Activated CD8-positive, alpha-beta T cell treated with anti-CD3 and anti-CD28 coated beads, Interleukin-2, amount 10 ng/mL, durations not matched to agents 7 days and 5 days (primary cell): Measurements from ENCODE around the gene FITM1. TPM values are rescaled to one million over a fixed set of nuclear protein-coding genes. Genes with fewer than 3 reads are reported as not detected.

Experiments used
- ATAC-seq: fragments of 150-1000 bp; cut with Tn5 transposase; one replicate; pipeline ENCODE4 v1.10.0; 2021; ENCODE audit warnings: moderate library complexity
- CTCF ChIA-PET: fragments of 350-600 bp; sonication (Branson Sonifier 250); formaldehyde crosslinking; loops from one replicate; lab custom pipeline; 2021; ENCODE audit warnings: antibody characterized with exemption; lab: Charles Lee
- POLR2A ChIA-PET: fragments of 350-600 bp; sonication (Branson Sonifier 250); formaldehyde crosslinking; loops from one replicate; lab custom pipeline; 2021; ENCODE audit warnings: antibody characterized with exemption; lab: Charles Lee
- DNase-seq: peaks from one replicate; pipeline ENCODE4 v3.0.0-alpha.2; 2020
- H3K27ac Mint-ChIP-seq: one replicate; pipeline ENCODE4 v1.8.0; 2021; ENCODE audit warnings: mild to moderate bottlenecking, mixed read lengths
- H3K27me3 Mint-ChIP-seq: one replicate; pipeline ENCODE4 v1.8.0; 2021; ENCODE audit warnings: low read depth, mixed read lengths
- H3K36me3 Mint-ChIP-seq: one replicate; pipeline ENCODE4 v1.8.0; 2021; ENCODE audit warnings: low read depth, mixed read lengths
- H3K4me1 Mint-ChIP-seq: one replicate; pipeline ENCODE4 v1.8.0; 2021; ENCODE audit warnings: low read depth, mixed read lengths
- H3K4me3 Mint-ChIP-seq: one replicate; pipeline ENCODE4 v1.8.0; 2021; ENCODE audit warnings: mild to moderate bottlenecking, mixed read lengths
- H3K9me3 Mint-ChIP-seq: one replicate; pipeline ENCODE4 v1.8.0; 2022; ENCODE audit warnings: mixed read lengths; ENCODE audit not compliant: insufficient read depth
- total RNA-seq, 2 experiments: library from RNA; stranded (reverse); gene quantifications; one replicate each; pipeline ENCODE4 v1.2.3, GENCODE V29; 2021

The FITM1 gene
- total RNA-seq, 2 experiments from 2014 or later: 1.4 to 2.1 TPM

DNA sequence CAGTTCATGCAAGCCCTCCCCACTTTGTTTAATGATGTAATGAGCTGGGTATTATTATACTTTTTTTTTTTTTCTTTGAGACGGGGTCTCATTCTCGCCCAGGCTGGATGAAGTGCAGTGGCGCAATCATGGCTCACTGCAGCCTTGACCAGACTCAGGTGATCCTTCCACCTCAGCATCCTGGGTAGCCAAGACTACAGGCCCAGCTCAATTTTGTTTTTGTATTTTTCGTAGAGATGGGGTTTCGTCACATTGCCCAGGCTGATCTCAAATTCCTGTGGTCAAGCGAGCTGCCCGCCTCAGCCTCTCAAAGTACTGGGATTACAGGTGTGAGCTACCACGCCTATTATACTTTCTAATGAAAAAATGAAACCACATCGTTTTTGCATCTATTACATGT, 20.4 kb upstream of the FITM1 start:
- Mint-ChIP-seq H3K27me3 (no peaks in the 10 kb centered on the region), H3K4me3 (no peak overlapping the region), H3K9me3 (no peaks in the 10 kb centered on the region), H3K4me1 (peaks cover 42% of the 10 kb centered on the region), H3K36me3 (peaks cover 7% of the 10 kb centered on the region), H3K27ac (no peak overlapping the region)
- CTCF ChIA-PET: interaction anchor here (0.6 to 9.5 kb wide), 16 partner anchors 9 to 640 kb away, joined by 3 to 315 read pairs (median 4); partner anchors contain the start of genes IRF9, NGDN, PCK2 and PSME1
- DNase-seq (no peak), ATAC-seq (no peak)
- POLR2A ChIA-PET: interaction anchor here (0.8 to 6.7 kb wide), 7 partner anchors 16 to 85 kb away, joined by 3 to 89 read pairs (median 12); partner anchors contain the start of genes IRF9, PCK2, PSME2 and RNF31

DNA sequence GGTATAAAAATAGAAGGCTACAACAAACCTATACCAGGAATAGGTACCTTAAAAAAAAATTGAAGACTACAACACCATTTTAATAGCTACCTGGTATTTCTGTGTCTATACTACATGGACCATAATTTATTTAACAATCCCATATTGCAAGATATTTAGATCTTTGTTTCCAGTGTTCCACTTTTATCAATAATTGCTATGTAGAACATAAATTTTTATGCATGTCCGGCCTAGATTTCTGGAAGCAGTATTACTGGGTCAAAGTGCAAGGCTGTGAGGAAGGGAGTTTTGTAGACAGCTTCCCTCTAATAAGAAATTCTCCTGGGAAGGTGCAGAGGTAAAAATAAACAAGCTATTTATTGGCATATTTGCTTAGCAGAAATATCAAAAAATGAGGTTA, 19.9 kb upstream of the FITM1 start:
- Mint-ChIP-seq H3K36me3 (peaks cover 9% of the 10 kb centered on the region), H3K9me3 (no peaks in the 10 kb centered on the region), H3K27me3 (no peaks in the 10 kb centered on the region), H3K4me1 (peaks cover 45% of the 10 kb centered on the region), H3K27ac (no peak overlapping the region), H3K4me3 (no peak overlapping the region)
- ChIA-PET CTCF (interaction anchor here (0.8 to 9.5 kb wide), 13 partner anchors 10 to 479 kb away, joined by 3 to 315 read pairs (median 4); partner anchors contain the start of genes IRF9, PCK2, PSME1 and PSME2), POLR2A (interaction anchor here (0.8 to 6.7 kb wide), 4 partner anchors 16 to 85 kb away, joined by 3 to 89 read pairs (median 20); partner anchors contain the start of genes IRF9, PCK2 and TM9SF1)
- ATAC-seq (no peak), DNase-seq (no peak)

DNA sequence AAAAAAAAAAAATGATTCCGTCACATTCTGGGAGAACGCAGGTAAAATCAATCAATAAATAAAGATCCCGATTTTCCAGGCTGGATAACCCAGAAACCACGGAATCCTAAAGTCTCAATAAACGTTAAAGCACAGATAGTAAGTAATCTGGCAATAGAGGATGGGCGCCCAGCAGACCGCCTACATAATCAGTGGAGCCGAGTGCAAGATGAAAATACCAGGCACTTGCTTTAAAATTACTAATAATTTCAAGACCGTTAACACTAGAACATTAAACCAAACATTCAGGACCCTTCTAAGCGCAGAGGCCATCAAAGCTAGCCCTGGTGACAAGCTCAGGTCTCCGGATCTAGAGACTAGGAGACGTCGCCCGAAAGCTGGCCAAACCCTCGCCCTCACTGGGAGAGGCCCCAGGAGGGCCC, 17.1 kb upstream of the FITM1 start:
- ChIA-PET CTCF (interaction anchor here (1.0 to 5.0 kb wide), 13 partner anchors 9 to 158 kb away, joined by 3 to 43 read pairs (median 8); partner anchors contain the start of genes CARMIL3, CHMP4A, EMC9 and IRF9), POLR2A (interaction anchor here (1.1 to 6.9 kb wide), 17 partner anchors 10 to 129 kb away, joined by 3 to 119 read pairs (median 12); partner anchors contain the start of genes CARMIL3, CHMP4A, EMC9 and FITM1)
- no peaks in the 10 kb centered on the region for H3K27me3 Mint-ChIP-seq
- H3K9me3 Mint-ChIP-seq: no peaks in the 10 kb centered on the region
- peak overlapping the region; percentile 96 for H3K4me3 Mint-ChIP-seq
- H3K27ac Mint-ChIP-seq: peak overlapping the region; percentile 99
- peaks cover 47% of the 10 kb centered on the region for H3K4me1 Mint-ChIP-seq
- ATAC-seq: no peak
- DNase-seq: no peak
- peaks cover 34% of the 10 kb centered on the region for H3K36me3 Mint-ChIP-seq

DNA sequence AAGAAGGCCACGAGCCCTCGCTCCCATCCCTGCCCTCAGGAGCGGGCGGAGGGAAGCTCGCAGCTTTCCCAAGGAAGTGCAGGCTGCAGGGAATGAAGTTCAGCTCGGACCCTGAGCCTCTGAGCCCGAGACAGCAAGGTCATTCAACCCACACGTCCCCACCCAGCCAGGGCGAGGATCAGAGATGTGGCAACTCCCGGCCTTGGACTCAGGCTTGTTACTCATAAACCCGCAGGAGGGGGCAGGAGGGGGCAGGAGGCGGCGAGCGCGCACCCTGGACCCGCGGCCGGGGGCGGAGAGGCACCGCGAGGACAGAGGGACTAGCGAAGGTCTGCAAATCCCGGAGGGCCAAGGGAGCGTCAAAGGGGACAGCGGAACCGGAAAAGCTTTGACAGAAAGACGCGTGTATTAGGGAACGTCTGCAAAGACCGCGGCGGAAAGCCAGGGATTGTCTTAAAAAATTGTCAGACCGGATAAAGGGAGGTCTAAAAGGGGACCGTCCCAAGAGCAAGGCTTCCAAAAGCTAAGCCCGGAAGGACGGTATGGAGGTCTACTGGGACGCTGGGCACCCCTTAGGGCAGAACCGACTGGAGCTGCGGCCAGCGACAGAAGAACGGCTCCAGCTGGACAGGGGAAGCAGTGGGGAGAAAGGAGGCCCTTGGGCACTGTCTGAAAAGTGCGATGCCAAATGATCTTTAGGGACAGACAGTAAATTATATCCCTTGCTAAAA, 16.5 kb upstream of the FITM1 start:
- ATAC-seq (no peak), DNase-seq (peak; percentile 88)
- Mint-ChIP-seq H3K36me3 (peaks cover 40% of the 10 kb centered on the region), H3K27ac (peak overlapping the region; percentile 99), H3K4me3 (peak overlapping the region; percentile 96), H3K27me3 (no peaks in the 10 kb centered on the region), H3K4me1 (peaks cover 44% of the 10 kb centered on the region), H3K9me3 (no peaks in the 10 kb centered on the region)
- POLR2A ChIA-PET: interaction anchor here (0.8 to 6.9 kb wide), 29 partner anchors 8 to 128 kb away, joined by 3 to 119 read pairs (median 8); partner anchors contain the start of genes CARMIL3, CHMP4A, EMC9 and FITM1
- CTCF ChIA-PET: interaction anchor here (0.7 to 5.0 kb wide), 20 partner anchors 8 to 318 kb away, joined by 3 to 43 read pairs (median 5); partner anchors contain the start of genes CARMIL3, CHMP4A, CIDEB and EMC9

DNA sequence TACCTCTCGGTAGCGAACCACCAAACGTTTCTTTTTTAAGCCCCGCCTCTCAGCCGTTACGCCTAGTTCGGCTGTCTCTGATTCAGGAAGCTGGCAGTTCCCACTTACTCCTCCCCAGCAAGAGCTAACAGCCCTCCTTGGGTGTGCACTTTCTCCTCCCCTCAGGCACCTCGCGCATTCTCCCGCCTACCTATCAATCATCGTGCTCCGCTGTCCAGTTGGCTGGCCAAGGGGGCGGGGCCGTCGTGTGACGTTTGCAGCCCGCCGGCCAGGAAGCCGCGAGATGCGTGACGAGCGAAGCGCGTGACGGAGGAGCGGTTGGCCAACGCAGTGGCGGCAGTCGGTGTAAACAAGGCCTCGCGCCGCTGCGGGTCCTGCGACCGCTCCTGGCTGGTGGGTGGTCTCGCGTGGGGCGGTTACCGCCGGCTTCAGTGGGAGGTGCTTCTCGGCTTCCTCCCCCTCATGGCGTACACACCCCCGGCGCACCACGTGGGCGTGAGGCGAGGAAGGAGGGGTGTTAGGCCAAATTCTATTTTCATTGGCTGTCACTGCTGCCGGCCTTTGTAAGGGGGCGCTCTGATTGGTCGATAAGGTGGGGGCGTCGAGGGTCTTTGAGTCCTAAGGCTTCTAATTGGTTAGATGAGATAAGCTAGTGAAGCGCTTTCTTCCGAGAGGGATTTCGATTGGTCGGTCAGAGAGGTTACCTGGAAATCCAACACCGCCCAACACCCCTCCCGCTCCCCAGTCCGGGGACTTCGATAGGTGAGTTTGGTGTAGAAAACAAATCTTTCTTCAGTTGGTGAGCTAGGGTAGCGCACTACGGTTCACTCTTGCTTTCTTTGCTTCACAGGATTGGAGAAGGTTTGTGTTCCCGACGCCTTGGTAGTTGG, 15.7 kb upstream of the FITM1 start, which contains the start of the genes DCAF11 and NRL:
TSS of gene DCAF11 (plus strand) at position 246 of the 890 bp plus-strand sequence. CDS start 818 bp downstream, outside the sequence.
TSS of gene NRL (minus strand) at position 418 of the 890 bp plus-strand sequence. CDS start 32,101 bp downstream, outside the sequence.
- H3K27ac Mint-ChIP-seq: peak within 1 kb of the TSS; percentile 99
- H3K27me3 Mint-ChIP-seq: no peaks in the 10 kb centered on the region

DNA sequence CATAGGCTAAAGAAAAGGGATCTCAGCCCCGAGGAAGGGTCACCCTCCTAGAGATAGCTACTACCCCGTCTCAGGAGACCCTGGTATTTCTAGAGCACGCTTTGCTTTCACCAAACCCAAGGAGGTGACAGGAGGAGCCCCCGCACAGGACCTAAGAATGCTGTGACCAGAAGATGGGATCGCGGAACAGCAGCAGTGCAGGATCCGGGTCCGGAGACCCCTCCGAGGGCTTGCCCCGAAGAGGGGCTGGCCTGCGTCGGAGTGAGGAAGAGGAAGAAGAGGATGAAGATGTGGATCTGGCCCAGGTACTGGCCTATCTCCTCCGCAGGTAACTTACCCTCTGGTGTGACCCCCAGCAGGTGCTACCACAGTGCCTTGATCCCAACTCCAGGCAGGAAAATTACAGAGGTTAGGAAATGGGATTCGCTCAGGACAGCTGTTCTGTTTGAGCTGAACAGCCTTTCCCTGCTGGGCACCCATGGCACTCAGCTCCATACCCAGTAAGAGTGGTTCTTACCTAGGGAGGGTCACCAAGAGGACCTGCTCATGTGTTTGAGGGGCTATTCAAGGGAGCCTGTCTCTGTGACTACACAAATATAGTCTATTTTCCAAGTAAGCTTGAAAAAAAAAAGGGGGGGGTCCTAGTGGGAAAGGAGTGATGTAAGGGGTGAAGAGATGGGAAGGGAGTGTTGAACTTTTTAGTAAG, 14.9 kb upstream of the FITM1 start:
- Mint-ChIP-seq H3K4me3 (peak overlapping the region; percentile 96), H3K36me3 (peaks cover 51% of the 10 kb centered on the region), H3K27ac (peak overlapping the region; percentile 99), H3K4me1 (peaks cover 32% of the 10 kb centered on the region), H3K27me3 (no peaks in the 10 kb centered on the region), H3K9me3 (no peaks in the 10 kb centered on the region)
- ChIA-PET POLR2A (interaction anchor here (0.9 to 6.9 kb wide), 15 partner anchors 10 to 184 kb away, joined by 3 to 119 read pairs (median 14); partner anchors contain the start of genes EMC9, FITM1, IRF9 and MDP1), CTCF (interaction anchor here (0.6 to 5.0 kb wide), 22 partner anchors 8 to 193 kb away, joined by 3 to 43 read pairs (median 7); partner anchors contain the start of genes CIDEB, EMC9, FITM1 and IRF9)
- DNase-seq (no peak), ATAC-seq (no peak)

More for the DNA sequence above, 15.7 kb upstream of the FITM1 start, which contains the start of the genes DCAF11 and NRL:
- DNase-seq: peak; percentile 99
- Mint-ChIP-seq H3K9me3 (no peaks in the 10 kb centered on the region), H3K4me1 (peaks cover 38% of the 10 kb centered on the region), H3K4me3 (peak within 1 kb of the TSS; percentile 96), H3K36me3 (peaks cover 48% of the 10 kb centered on the region)
- peak; percentile 92 for ATAC-seq
- ChIA-PET CTCF (interaction anchor here (0.6 to 5.0 kb wide), 22 partner anchors 7 to 317 kb away, joined by 3 to 43 read pairs (median 5); partner anchors contain the start of genes CIDEB, EMC9, FITM1 and IRF9), POLR2A (interaction anchor here (0.8 to 6.9 kb wide), 29 partner anchors 9 to 185 kb away, joined by 3 to 119 read pairs (median 8); partner anchors contain the start of genes CARMIL3, EMC9, FITM1 and IRF9)

DNA sequence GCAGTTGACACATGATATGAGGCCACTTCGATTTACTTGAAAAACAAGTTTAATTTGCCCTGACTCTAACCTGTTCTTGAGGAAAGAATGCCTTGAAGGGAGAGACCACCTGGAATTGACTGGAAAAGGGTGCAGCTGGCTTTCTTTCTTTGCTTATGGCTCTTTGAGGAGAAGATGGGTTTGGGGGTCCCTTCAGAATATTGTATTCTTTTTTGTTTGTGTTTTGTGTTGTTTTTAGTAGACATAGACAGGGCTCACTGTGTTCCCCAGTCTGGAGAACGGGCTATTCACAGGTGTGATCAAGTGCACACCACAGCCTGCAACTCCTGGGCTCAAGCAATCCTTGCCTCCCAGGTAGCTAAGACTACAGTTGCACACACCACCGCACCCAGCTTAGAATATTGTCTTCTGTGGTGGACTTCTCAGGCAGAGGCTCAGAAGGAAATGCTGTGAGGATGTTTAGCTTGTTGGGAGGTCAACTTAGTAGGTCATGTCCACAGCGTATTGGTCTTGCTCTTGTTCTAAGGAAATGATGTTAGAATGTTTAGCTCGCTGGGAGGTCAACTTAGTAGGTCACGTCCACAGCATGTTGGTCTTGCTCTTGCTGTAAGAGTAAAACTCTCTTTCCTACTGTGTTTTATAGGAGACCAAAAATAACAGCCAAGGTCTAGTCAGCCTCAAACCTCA, 14.2 kb upstream of the FITM1 start:
- POLR2A ChIA-PET: interaction anchor here (0.6 to 6.9 kb wide), 8 partner anchors 18 to 79 kb away, joined by 3 to 119 read pairs (median 8); partner anchors contain the start of genes FITM1, IRF9, PSME1 and PSME2
- Mint-ChIP-seq H3K36me3 (peaks cover 54% of the 10 kb centered on the region), H3K27me3 (no peaks in the 10 kb centered on the region)

DNA sequence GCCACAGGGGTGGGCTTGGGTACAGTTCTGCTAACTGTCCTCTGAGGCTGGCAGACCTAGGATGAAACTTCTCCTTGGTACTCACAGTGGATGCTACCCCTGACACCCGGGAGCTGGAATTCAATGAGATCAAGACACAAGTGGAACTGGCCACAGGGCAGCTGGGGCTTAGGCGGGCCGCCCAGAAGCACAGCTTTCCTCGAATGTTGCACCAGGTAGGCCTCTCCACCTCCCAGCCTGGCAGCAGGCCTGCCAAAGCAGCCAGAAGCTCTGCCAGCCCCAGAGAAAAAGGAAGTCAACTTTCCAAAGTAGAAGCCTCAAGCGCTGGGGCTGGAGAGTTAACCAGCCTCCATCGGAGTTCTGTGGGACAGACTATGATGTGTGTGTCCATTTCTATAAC, 13.3 kb upstream of the FITM1 start:
- Mint-ChIP-seq H3K9me3 (no peaks in the 10 kb centered on the region), H3K4me3 (no peak overlapping the region), H3K27ac (no peak overlapping the region), H3K27me3 (no peaks in the 10 kb centered on the region), H3K36me3 (peaks cover 58% of the 10 kb centered on the region), H3K4me1 (peaks cover 29% of the 10 kb centered on the region)
- ChIA-PET CTCF (interaction anchor here (1.2 to 5.0 kb wide), 8 partner anchors 8 to 43 kb away, joined by 4 to 43 read pairs (median 8); partner anchors contain the start of genes EMC9, IRF9, PSME1 and PSME2), POLR2A (interaction anchor here (0.9 to 6.9 kb wide), 4 partner anchors 17 to 43 kb away, joined by 3 to 119 read pairs (median 30); partner anchors contain the start of genes EMC9, FITM1, PSME1 and PSME2)
- ATAC-seq (no peak), DNase-seq (no peak)

More for the DNA sequence above, 14.2 kb upstream of the FITM1 start:
- ATAC-seq (no peak), DNase-seq (no peak)
- no peaks in the 10 kb centered on the region for H3K9me3 Mint-ChIP-seq
- peak overlapping the region; percentile 99 for H3K27ac Mint-ChIP-seq
- H3K4me1 Mint-ChIP-seq: peaks cover 30% of the 10 kb centered on the region
- H3K4me3 Mint-ChIP-seq: peak overlapping the region; percentile 96
- CTCF ChIA-PET: interaction anchor here (0.9 to 5.0 kb wide), 9 partner anchors 11 to 192 kb away, joined by 3 to 43 read pairs (median 8); partner anchors contain the start of genes EMC9, IRF9, PSME1 and PSME2

- H3K4me1 Mint-ChIP-seq: peaks cover 28% of the 10 kb centered on the region
- no peaks in the 10 kb centered on the region for H3K27me3 Mint-ChIP-seq
- H3K36me3 Mint-ChIP-seq: peaks cover 69% of the 10 kb centered on the region
- no peak overlapping the region for H3K27ac Mint-ChIP-seq
- ChIA-PET POLR2A (interaction anchor here (1.5 to 6.9 kb wide), 4 partner anchors 15 to 75 kb away, joined by 5 to 119 read pairs (median 7); partner anchors contain the start of genes EMC9, FITM1, PSME1 and TM9SF1), CTCF (interaction anchor here (1.6 kb wide), 1 partner anchor 62 kb away, joined by 3 read pairs; no protein-coding TSS in a partner anchor)
- no peak overlapping the region for H3K4me3 Mint-ChIP-seq
- DNase-seq (no peak), ATAC-seq (no peak)
- no peaks in the 10 kb centered on the region for H3K9me3 Mint-ChIP-seq
Measured at GRCh38 chr14:24119691-24120090, 10.8 kb upstream of the FITM1 start.
